T-helper 1 cell treated with Interleukin-12 subunit alpha and Interleukin-12 subunit beta and Interleukin-4 antibody, amounts not matched to agents 30 ng/mL and 1 ng/mL, for 36 hours (primary cell): ENCODE measurements around the gene ATP6V1B1. TPM values are rescaled to one million over a fixed set of nuclear protein-coding genes. Genes with fewer than 3 reads are reported as not detected.
"Not testable (repeated sequence)": the region's sequence is repeated elsewhere in the genome, so short reads cannot be mapped to it uniquely, and the experiment has no call there.

Experiments
- intact Hi-C: fragments of 100-400 bp; cut with micrococcal nuclease; formaldehyde crosslinking; loops from one replicate; pipeline ENCODE4 v1.15.1; 2024
- total RNA-seq: library from RNA; stranded (reverse); gene quantifications from 2 replicates; pipeline ENCODE4 v1.2.3, GENCODE V29; 2022

Gene ATP6V1B1
- total RNA-seq, 1 donor from 2014 or later, result not detected

GRCh38 chr2:71000780-71001591 lies 65.3 kb downstream of the ATP6V1B1 start:
- intact Hi-C loops, result loop anchor here (1.0 kb wide), 5 partner anchors 16 to 226 kb away; partner anchors contain the start of genes NAGK and PAIP2B

GRCh38 chr2:71001592-71001927 lies 65.9 kb downstream of the ATP6V1B1 start:
- intact Hi-C loops, result loop anchor here (1.0 kb wide), 5 partner anchors 16 to 226 kb away; partner anchors contain the start of genes NAGK and PAIP2B

GRCh38 chr2:71001981-71002570 lies 66.4 kb downstream of the ATP6V1B1 start:
- intact Hi-C loops, result loop anchor here (1.0 kb wide), 5 partner anchors 17 to 225 kb away; partner anchors contain the start of genes NAGK and PAIP2B

GRCh38 chr2:71003396-71003795 lies 67.7 kb downstream of the ATP6V1B1 start:
- intact Hi-C loops, result no loop called here

GRCh38 chr2:71003966-71004755 lies 68.5 kb downstream of the ATP6V1B1 start:
- intact Hi-C loops, result no loop called here

- intact Hi-C loops, result no loop called here
These were observed 69.2 kb downstream of the ATP6V1B1 start for GRCh38 chr2:71004857-71005256.

GRCh38 chr2:71005271-71006202 lies 69.8 kb downstream of the ATP6V1B1 start:
- intact Hi-C loops, result no loop called here

- intact Hi-C loops, result no loop called here
These were observed 70.6 kb downstream of the ATP6V1B1 start for GRCh38 chr2:71006323-71006722.

GRCh38 chr2:71006955-71007799 lies 71.5 kb downstream of the ATP6V1B1 start:
- intact Hi-C loops, result no loop called here

- intact Hi-C loops, result no loop called here
These were observed 72.6 kb downstream of the ATP6V1B1 start for GRCh38 chr2:71008342-71008741.

GRCh38 chr2:71011786-71012185 lies 76.1 kb downstream of the ATP6V1B1 start:
- intact Hi-C loops, result not testable (repeated sequence)

Other genes with a start within 250 kb of the ATP6V1B1 start
- gene ADD2, start 167.7 kb upstream of the ATP6V1B1 start, total RNA-seq, result 15.0 and 16.8 TPM in 2 replicates
- gene FIGLA, start 145.3 kb upstream of the ATP6V1B1 start, total RNA-seq, result not detected in 2 replicates
- 0.12 and 0.27 TPM in 2 replicates for gene CLEC4F, start 115.3 kb upstream of the ATP6V1B1 start, total RNA-seq
- gene CD207, start 100.1 kb upstream of the ATP6V1B1 start, total RNA-seq, result not detected in 2 replicates
- not detected in 2 replicates for gene VAX2, start 35.3 kb upstream of the ATP6V1B1 start, total RNA-seq
- gene ANKRD53, start 42.7 kb downstream of the ATP6V1B1 start, total RNA-seq, result not detected in 2 replicates
- gene TEX261, start 59.0 kb downstream of the ATP6V1B1 start, total RNA-seq, result 61.6 and 63.6 TPM in 2 replicates
- gene NAGK, start 132.7 kb downstream of the ATP6V1B1 start, total RNA-seq, result 145 and 162 TPM in 2 replicates
- gene MCEE, start 194.3 kb downstream of the ATP6V1B1 start, total RNA-seq, result 16.3 and 17.4 TPM in 2 replicates
- 42.5 and 43.5 TPM in 2 replicates for gene MPHOSPH10, start 194.7 kb downstream of the ATP6V1B1 start, total RNA-seq